Nephron progenitor cell (in vitro differentiated cells): ENCODE results near the gene ARHGEF37.

ENCODE experiments used
- DNase-seq: peaks from one replicate; pipeline ENCODE4 v3.0.0; 2021
- H3K27ac Mint-ChIP-seq: 2 replicates; pipeline ENCODE4 v1.8.0; 2021; ENCODE audit warnings: mild to moderate bottlenecking, moderate library complexity, mixed read lengths
- H3K27me3 Mint-ChIP-seq: 2 replicates; pipeline ENCODE4 v1.8.0; 2021; ENCODE audit warnings: mild to moderate bottlenecking, low read depth, mixed read lengths; ENCODE audit not compliant: poor library complexity
- H3K36me3 Mint-ChIP-seq: 2 replicates; pipeline ENCODE4 v1.8.0; 2021; ENCODE audit warnings: low read depth, mixed read lengths
- H3K4me1 Mint-ChIP-seq: 2 replicates; pipeline ENCODE4 v1.8.0; 2021; ENCODE audit warnings: mixed read lengths
- H3K4me3 Mint-ChIP-seq: 2 replicates; pipeline ENCODE4 v1.8.0; 2021; ENCODE audit warnings: mild to moderate bottlenecking, moderate library complexity, mixed read lengths
- H3K9me3 Mint-ChIP-seq: 2 replicates; pipeline ENCODE4 v1.8.0; 2021; ENCODE audit warnings: mild to moderate bottlenecking, moderate library complexity, mixed read lengths
- TF ChIP-seq, protein P1 (sequence below): fragments of 200-600 bp; sonication (generic); IDR thresholded peaks from 2 replicates; pipeline ENCODE4 v1.5.0; 2021; ENCODE audit warnings: antibody characterized with exemption

Gene ARHGEF37

DNA sequence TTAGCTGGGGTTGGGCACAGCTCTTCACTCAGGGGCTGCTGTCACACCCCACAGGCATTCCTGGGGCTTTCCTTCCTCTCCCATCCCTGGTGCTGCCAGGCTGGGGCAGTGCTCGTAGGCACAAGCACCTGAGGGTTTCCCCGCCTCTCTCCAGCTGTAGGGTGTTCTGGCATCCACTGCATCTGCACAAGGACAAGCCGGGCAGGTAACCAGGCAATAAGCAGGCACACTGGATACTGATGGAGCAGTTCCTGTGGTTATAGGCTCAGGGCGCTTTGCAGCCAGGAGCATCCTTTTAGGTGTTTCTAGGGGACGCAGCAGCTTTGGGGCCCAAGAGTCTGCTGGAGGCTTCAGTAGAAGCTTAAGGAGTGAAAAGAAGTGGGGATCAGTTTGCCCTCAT is 56.8 kb downstream of the ARHGEF37 start:
- Mint-ChIP-seq H3K36me3 (no peaks in the 10 kb centered on the region), H3K9me3 (no peaks in the 10 kb centered on the region), H3K27ac (no peak overlapping the region), H3K4me3 (no peak overlapping the region), H3K4me1 (peaks cover 34% of the 10 kb centered on the region), H3K27me3 (peaks cover 6% of the 10 kb centered on the region)
- no peak for DNase-seq
- TF ChIP-seq, protein P1, sequence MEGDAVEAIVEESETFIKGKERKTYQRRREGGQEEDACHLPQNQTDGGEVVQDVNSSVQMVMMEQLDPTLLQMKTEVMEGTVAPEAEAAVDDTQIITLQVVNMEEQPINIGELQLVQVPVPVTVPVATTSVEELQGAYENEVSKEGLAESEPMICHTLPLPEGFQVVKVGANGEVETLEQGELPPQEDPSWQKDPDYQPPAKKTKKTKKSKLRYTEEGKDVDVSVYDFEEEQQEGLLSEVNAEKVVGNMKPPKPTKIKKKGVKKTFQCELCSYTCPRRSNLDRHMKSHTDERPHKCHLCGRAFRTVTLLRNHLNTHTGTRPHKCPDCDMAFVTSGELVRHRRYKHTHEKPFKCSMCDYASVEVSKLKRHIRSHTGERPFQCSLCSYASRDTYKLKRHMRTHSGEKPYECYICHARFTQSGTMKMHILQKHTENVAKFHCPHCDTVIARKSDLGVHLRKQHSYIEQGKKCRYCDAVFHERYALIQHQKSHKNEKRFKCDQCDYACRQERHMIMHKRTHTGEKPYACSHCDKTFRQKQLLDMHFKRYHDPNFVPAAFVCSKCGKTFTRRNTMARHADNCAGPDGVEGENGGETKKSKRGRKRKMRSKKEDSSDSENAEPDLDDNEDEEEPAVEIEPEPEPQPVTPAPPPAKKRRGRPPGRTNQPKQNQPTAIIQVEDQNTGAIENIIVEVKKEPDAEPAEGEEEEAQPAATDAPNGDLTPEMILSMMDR, result no peak

DNA sequence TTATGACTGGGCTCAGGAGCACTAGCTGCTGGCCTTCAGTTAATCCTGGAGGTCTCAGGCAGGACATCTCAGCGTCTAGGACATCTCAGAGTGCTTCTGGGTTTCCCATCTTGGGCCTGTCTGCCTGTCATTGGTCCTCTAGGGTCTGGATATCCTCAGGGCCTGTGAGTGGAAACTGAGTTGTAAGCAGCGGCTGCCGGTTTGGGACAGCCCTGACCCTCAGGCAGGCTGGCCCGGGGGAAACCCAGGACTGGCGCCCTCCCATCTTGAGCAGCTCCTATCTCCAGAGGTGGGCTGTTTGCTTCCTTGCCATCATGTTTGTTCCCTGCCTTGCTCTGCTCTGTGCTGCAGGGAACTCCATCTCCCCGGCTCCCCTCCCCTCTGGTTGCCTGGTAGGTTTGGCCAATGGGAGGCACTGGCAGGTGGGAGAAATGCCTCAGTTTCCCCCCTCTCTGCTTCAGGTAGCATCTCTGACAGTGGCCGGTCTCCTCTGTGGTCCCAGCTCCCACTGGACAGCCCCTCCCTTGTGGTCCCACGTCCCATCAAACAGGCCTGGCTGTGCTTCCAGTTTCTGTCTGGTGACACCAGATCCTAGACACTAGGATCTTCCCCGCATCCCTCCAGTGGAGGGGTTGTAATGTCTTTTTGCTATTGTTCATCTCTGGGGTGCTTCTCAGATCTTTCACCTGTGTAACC is 57.4 kb downstream of the ARHGEF37 start:
- H3K9me3 Mint-ChIP-seq, result no peaks in the 10 kb centered on the region

DNA sequence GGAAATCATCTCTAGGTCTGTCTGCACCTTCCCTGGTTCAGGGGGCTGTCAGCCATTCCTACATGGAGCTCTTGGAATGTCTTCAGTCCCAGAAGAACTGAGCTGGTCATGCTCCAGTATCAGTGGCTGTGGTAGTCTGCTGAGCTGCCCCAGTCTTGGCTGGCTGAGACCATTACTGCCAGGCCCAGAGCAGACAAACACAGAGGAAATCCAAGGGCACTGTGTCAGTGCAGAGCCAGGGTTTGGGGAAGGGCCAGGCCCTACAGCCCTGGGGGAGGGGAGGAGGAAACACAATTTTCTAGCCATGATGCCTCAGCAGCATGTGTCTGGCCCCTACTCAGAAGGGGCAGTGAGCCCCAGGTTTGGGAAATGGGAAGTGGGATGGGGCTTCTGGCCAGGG is 58.4 kb downstream of the ARHGEF37 start:
- Mint-ChIP-seq H3K9me3 (no peaks in the 10 kb centered on the region), H3K4me3 (no peak overlapping the region), H3K36me3 (no peaks in the 10 kb centered on the region), H3K27ac (peak overlapping the region; percentile 66), H3K4me1 (peaks cover 39% of the 10 kb centered on the region), H3K27me3 (peaks cover 6% of the 10 kb centered on the region)
- TF ChIP-seq, protein P1, result no peak
- no peak for DNase-seq

More for the DNA sequence above, 57.4 kb downstream of the ARHGEF37 start:
- TF ChIP-seq, protein P1, result no peak
- no peak for DNase-seq
- H3K36me3 Mint-ChIP-seq, result no peaks in the 10 kb centered on the region
- no peak overlapping the region for H3K27ac Mint-ChIP-seq
- no peak overlapping the region for H3K4me3 Mint-ChIP-seq
- peaks cover 6% of the 10 kb centered on the region for H3K27me3 Mint-ChIP-seq
- H3K4me1 Mint-ChIP-seq, result peaks cover 36% of the 10 kb centered on the region

DNA sequence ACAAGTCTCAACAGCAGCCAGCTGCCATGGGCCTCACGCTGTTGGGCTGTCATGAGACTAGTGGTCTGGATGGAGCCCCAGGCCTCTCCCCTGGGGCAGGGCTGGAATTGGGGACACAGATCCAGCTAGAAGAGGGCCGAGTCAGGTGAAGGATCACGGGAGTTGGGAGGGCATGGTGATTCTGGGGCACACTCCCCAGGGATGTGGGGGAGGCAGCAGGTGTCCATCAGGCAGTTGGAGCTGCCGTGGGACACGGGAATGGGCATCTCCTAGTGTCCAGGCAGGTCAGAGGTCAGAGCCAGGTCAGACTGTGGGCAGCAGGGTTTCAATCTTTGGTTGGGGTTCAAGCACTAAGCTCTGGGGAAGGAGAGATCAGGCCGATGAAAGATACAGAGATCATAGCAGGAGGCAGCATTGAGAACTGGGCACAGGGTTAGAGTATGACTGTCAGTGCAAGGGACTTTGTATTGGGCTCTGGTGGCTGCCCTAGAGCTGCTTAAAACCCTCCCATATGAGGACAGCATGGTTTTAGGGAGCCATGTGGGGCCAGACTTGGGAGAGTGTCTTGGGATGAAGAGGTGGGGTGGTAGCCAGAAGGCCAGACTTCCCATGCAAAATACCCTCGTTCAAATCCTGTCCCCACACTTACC is 59.2 kb downstream of the ARHGEF37 start:
- Mint-ChIP-seq H3K36me3 (no peaks in the 10 kb centered on the region), H3K4me1 (peaks cover 44% of the 10 kb centered on the region), H3K27ac (no peak overlapping the region), H3K4me3 (no peak overlapping the region), H3K27me3 (peaks cover 6% of the 10 kb centered on the region), H3K9me3 (no peaks in the 10 kb centered on the region)
- no peak for DNase-seq
- TF ChIP-seq, protein P1, result no peak

DNA sequence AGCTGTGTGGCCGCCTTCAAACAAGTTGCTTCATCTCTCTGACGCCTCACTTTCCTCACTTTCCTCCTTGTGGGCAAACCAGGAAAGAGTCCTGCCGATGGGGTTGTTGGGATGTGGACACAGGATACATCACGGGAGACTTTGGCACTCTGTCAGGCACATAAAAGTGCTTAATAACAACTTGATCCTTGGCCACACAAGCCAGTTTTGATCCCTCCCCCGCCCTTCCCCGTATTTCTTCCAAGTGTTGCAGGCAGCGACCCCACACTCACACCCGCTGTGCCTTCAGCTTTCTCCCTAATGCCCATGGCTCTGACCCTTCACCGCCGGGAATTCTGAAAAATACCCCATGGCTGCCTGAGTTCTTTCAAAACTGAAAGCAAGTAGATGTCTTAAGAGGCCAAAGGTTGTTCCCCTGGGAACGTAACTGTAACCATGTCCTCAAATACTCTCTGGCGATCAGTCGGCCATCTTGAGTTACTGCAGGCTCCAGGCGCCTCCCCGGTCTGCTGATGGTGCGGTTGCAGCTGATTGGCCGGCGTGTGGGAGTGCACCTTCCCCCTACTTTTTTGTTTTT is 59.8 kb downstream of the ARHGEF37 start:
- Mint-ChIP-seq H3K36me3 (no peaks in the 10 kb centered on the region), H3K4me3 (no peak overlapping the region), H3K27ac (peak overlapping the region; percentile 70), H3K27me3 (peaks cover 6% of the 10 kb centered on the region), H3K9me3 (no peaks in the 10 kb centered on the region), H3K4me1 (peaks cover 50% of the 10 kb centered on the region)
- TF ChIP-seq, protein P1, result no peak
- DNase-seq, result no peak
